ENCODE results near the gene TEX13A.

DNA sequence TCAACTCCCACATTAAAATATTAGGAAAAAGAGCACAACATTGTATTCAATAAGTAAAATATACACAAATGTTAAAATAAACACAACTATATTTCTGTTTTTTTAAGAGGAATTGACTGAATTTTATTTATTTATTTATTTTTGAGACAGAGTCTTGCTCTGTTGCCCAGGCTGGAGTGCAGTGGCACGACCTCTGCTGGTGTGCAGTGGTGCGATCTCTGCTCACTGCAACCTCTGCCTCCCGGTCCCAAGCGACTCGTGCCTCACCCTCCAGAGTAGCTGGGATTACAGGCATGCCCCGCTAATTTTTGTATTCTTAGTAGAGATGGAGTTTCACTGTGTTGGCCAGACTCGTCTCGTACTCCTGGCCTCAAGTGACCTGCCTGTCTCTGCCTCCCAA is 31.4 kb downstream of the TEX13A start:
- TF ChIP-seq, protein P1, sequence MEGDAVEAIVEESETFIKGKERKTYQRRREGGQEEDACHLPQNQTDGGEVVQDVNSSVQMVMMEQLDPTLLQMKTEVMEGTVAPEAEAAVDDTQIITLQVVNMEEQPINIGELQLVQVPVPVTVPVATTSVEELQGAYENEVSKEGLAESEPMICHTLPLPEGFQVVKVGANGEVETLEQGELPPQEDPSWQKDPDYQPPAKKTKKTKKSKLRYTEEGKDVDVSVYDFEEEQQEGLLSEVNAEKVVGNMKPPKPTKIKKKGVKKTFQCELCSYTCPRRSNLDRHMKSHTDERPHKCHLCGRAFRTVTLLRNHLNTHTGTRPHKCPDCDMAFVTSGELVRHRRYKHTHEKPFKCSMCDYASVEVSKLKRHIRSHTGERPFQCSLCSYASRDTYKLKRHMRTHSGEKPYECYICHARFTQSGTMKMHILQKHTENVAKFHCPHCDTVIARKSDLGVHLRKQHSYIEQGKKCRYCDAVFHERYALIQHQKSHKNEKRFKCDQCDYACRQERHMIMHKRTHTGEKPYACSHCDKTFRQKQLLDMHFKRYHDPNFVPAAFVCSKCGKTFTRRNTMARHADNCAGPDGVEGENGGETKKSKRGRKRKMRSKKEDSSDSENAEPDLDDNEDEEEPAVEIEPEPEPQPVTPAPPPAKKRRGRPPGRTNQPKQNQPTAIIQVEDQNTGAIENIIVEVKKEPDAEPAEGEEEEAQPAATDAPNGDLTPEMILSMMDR (IDR thresholded peaks at IDR 0.05), result no peak
- TF ChIP-seq POLR2A (IDR thresholded peaks at IDR 0.05), result no peak

All from esophagus squamous epithelium (tissue), 4 donors.